ENCODE measurements around the gene STT3B.

Gene STT3B

DNA sequence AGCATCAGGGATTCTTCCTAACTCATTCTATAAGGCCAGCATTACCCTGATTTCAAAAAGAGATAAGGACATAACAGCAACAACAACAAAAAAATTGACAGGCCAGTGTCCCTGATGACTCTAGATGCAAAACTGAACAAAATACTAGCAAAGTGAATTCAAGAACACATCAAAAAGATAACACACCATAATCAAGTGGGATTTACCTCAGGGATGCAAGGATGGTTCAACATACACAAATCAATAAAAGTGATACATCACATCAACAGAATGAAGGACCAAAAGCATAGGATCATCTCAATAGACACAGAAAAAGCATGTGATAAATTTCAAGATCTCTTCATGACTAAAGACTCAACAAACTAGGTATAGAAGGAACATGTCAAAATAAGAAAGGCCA is 119.6 kb downstream of the STT3B start:
- no peak for DNase-seq (ENCODE audit: low read depth)

DNA sequence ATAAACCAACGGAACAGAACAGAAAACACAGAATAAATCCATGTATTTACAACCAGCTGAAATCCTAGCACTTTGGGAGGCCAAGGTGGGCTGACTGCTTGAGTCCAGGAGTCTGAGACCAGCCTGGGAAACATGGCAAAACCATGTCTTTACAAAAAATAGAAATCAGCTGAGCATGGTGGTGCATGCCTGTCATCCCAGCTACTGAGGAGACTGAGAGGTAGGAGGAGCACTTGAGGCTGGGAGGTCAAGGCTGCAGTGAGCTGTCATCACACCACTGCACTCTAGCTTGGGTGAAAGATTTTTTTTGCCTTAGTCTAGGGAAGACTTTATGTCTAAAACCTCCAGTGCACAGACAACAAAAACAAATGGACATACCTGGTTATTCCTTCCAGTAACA is 120.7 kb downstream of the STT3B start:
- no peak for DNase-seq (ENCODE audit: low read depth)

DNA sequence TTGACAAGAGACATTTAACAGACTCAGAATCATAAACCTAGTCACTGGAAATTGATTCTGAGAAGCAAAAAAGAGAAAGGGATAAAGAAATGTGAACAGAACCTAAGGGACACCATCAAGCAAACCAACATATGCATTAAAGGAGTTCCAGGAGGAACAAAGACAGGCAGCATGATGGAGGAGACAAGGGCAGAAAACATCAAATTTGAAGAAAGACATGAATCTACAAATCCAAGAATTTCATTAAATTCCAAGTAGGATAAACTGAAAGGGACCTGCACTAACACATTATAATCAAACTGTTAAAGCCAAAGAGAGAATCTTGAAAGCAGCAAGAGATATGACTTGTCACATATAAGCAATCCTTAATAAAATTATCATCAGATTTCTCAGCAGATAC is 122.3 kb downstream of the STT3B start:
- DNase-seq (ENCODE audit: low read depth): no peak

DNA sequence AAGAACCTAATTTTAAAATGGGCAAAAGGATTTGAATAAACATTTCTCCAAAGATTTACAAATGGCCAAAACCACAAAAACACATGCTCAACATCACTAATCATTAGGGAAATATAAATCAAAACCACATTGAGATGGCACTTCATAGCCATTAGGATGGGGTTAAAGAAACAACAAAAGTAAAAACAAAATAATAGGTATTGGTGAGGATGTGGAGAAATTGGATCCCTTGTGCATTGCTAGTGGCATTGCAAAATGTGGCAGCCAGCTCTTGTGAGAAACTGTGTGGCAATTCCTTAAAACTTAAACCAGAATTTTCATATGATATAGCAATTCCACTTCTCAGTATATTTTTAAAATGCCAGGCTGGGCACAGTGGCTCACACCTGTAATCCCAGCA is 126.5 kb downstream of the STT3B start:
- no peak for DNase-seq (ENCODE audit: low read depth)

DNA sequence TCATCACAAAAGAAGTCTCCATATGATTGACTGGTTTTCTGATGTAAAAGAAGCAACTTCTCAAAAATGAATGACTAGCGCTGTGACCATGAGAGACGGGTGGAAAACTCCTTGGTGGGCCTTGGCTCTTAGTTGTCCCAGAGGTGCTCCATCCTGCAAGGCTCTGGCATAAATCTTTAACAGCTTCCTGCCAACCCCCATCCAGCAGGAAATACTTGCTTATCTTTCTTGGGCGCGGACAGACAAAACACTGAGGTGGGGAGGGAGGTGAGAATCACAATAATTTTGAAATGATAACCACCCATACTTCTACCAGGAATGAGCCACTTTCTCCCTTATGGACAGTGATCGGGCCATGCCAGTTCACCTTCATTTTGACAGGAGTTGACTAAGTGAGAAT is 128.6 kb downstream of the STT3B start:
- DNase-seq (ENCODE audit: low read depth): no peak

DNA sequence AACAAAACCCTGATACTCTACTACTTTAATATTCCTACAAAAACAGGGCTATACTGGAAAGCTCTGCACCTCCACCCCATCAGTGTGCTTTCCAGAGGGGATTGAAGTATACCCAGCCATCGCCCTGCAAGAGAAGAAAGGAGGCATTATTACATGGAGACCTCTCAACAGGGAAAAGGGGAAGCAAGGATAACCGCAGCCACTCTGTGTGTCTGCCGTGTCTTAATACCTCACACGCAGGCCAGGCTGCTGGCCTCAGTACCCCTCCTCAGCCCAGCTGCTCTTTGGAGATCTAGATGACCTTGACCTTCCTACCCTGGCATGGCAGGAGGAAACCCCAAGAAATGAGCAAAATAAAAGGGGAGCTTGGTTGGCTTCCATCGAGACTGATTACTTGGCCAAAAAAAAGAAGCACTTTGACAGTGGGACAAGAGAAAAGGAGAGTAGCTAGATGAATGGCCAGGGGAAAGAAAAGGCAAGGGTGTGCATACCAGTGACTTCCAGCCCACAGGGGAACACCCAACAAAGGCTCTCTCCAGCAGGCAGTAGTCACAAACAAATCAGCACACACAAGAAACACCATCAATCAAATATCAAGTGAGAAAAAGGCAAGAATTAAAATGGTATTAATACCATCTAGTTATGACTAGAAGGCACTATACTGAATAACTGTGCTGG is 129.4 kb downstream of the STT3B start:
- no peak for DNase-seq (ENCODE audit: low read depth)

DNA sequence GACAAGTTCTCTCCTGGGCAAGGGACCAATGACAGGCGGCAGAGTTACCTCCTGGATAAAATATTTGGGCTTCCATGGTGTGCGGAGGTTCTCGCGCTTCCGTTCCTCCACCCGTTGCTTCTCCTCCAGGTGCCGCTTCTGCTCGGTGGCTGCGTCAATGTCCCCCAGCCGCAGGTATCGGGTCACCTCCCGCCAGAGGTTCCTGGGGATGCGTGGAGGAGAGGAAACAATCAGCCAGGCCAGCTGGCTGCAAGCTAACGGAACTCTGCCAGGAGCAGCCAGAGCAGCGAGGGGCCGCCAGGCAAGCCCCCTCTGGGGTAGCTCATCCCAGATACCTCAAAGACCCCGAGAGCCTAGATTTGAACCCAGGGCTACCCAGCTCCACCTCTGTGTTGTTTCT is 131.3 kb downstream of the STT3B start:
- DNase-seq (ENCODE audit: low read depth): no peak

DNA sequence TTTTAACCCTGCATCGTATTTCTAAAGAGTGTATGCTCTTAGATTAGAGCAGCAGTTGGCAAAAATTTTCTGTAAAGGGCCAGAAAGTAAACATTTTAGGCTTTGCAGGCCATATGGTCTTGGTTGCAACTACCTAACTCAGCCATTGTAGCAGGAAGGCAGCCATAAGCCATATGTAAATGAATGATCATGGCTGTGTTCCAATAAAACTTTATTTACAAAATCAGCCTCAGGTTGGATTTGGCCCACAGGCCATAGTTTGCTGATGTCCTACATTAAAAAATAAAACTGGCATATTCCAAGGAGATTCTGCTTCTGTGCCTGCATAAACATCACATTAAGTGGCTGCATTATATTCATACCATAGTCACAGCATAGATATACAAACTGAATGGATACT is 134.9 kb downstream of the STT3B start:
- DNase-seq (ENCODE audit: low read depth): no peak

DNA sequence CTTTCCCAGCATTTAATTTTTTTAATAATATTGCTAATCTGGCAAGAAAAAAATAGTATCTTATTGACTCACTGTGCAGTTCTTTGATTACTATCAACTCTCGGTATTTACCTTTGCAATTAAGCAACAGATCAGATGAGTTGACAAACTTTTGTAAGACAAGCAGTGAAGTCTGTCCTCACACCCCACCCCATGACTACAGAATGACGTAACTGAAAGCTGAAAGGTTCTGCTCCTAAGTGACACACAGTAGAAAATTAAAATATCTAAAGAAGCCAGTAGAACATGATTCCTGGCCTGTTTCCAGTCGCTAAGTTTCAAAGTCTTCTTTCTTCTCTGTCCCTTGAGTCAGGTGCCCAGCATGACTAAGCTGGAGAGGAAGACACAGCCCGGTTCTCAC is 135.5 kb downstream of the STT3B start:
- DNase-seq (ENCODE audit: low read depth): no peak

DNA sequence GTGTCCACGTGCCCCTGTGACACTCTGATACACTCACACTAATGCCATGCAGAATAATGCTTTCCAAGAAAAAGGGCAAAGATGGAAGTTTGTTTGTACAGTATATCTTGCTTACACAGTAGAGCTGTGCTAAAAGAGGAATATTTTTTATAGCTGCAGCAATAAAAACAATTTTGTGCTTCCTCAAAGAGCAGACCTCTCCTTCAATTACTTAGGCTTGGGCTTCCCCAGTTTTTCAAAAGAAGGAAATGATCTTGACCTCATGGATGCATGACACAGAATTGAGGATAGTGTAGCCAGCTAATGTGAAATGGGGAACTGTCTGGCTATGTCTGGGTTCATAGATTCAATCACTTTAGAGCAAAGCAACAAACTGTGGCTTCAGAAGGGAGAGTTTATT is 137.4 kb downstream of the STT3B start:
- no peak for DNase-seq (ENCODE audit: low read depth)

DNA sequence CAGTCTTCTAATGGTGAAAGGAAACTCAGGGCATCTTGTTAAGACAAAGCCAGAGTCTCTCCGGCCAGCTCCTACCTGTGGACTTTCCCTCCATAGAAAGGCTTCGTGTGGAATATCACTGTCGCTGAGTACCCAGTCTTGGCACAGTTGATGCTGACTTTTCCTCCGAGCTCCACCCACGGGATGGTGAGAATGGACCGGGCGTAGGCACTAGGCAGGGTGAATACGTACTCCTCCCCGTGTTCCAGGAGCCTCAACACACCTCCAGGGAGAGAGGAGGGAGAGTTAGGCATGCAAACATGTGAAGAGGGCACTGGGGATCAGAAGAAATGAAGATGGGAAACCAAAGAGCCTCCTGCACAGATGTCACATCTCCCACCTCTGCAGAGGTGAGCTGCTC is 138.0 kb downstream of the STT3B start:
- DNase-seq (ENCODE audit: low read depth): no peak

DNA sequence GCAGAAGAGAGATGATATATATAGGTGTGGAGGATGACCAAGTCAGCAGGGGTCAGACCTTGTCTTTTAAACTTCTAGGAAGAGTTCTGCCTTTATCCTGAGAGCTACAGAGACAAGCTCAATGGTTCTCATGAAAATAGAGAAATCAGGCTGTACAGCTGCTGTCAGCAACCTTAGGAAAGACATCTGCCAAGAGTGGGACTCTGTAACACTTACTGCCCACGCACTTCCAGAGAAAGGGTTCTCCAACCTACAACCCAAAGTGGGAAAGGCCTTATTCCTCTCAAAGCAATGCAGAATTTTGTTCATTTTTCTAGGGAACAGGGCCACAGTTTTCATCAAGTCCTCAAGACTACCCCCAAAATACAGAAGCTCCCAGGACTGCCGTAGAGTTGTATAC is 138.7 kb downstream of the STT3B start:
- no peak for DNase-seq (ENCODE audit: low read depth)

DNA sequence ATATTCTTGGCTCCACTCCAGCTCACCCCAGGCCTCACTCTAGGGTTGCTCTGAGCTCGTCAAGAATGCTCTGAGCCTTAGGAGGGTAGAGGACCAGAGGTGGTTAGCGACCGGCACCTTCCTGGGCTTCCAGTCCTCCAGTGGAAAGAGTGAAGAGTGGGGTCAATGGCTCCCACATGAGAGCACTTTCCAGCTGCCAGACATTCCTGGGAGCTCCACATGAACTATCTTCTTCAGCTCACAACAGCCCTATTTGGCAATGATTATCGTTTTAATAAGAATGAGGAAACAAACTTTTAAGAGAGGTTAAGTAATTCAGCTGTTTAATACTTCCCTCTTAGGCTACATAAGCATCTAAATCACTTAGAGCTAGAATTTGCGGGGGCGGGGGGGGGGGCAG is 139.3 kb downstream of the STT3B start:
- no peak for DNase-seq (ENCODE audit: low read depth)

DNA sequence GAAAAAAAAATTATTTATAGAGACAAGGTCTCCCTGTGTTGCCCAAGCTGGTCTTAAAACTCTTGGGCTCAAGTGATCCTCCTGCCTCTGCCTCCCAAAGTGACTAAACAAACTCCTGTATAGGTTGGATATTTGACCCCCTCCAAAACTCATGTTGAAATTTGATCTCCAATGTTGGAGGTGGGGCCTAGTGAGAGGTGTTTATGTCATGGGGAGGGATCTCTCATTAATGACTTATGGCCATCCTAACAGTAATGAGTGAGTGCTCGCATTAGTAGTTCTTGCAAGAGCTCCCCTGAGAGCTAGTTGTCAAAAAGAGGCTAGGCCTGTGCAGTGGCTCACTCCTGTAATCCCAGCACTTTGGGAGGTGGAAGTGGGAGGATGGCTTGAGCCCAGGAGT is 141.2 kb downstream of the STT3B start:
- DNase-seq (ENCODE audit: low read depth): no peak

DNA sequence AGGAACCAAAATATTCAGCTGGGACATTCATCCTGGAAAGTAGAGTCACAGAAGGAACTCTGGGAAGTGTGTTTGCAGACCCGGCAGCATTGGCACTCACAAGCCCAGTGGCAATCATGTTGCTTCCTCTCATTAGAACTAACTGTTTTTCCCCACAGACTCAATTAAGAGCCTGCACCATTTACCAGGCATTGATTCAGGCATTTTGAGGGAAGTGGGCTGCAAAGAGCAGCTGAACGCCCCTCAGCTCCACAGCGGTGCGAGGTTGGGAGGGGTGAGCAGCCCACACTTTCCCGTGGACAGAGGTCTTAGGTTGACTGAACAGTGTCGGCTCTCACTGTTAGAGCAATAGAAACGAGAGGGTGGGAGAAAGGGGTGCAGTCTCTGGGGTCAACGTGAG is 143.8 kb downstream of the STT3B start:
- DNase-seq (ENCODE audit: low read depth): no peak

DNA sequence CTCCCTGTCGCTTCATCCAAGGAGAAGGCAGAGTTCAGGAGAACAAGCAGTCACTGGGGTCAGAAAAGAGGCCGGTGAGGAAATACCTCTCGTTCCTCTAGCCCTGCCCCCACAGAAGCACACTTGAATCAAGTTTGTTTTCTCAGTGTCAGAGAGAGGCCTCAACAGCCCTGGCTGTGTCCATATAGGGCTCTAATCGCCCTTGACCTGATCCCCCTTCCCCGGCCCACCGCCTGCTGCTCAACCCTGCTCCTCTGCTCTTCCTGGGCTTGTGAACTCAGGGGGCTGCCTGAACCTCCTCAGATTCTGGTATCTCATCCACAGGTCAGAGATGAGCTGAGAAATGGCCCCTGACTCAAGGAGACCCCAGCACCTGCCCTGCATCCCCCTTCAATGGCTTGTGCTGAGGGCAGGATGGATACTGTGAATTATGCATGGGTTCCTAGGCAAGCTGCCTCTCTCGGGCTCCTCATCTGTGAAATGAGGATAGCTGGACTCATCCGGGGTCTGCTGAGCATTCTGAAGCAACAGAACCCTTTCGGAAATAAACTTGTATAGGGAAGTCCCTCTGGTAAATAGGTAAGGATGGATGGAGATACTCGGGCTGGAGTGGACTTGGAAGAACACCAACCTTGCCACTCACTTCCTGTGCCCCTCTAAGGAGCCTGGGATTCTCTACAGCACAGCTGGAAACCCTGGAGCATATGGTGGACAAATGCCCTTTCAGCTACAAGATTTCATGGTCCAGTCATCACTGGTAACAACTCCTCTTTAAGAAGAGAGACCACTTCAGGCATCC is 147.5 kb downstream of the STT3B start:
- DNase-seq (ENCODE audit: low read depth): no peak

Data from fibroblast of the conjunctiva (primary cell).